ENCODE results near the gene BMPR1A. TPM values are rescaled to one million over a fixed set of nuclear protein-coding genes. Genes with fewer than 3 reads are reported as not detected.
"Not testable (repeated sequence)": the region's sequence is repeated elsewhere in the genome, so short reads cannot be mapped to it uniquely, and the experiment has no call there.

BMPR1A gene
- total RNA-seq, 1 experiment from 2014 or later: 53.4 TPM

DNA sequence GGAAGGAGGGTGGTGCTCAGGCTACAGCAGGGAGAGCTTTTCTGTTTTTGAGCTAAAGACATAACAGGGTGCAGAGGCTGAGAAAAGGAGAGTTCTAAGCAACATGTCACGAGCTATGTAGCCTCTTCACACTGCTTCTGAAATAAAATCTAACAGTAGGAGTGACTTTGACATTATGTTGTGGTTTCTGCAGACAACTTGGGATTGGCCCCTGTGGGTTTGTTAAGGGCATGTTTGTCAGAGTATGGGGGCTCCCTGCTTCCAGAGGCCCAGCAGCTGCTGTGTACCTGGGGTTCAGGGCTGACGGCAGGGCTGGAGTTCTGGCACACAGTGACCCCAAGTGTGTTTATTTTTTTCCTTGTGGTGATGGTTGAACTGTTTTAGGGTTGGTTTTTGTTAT lies 176.3 kb downstream of the BMPR1A start:
- no peak overlapping the region for H3K27ac ChIP-seq
- no peaks in the 10 kb centered on the region for H3K9me3 ChIP-seq (replicated peaks)
- peaks cover 9% of the 10 kb centered on the region; the same call in 1 of the 2 replicates for H3K36me3 ChIP-seq
- H3K27me3 ChIP-seq (replicated peaks): no peaks in the 10 kb centered on the region
- peaks cover 4% of the 10 kb centered on the region for H3K4me1 ChIP-seq (replicated peaks)
- DNase-seq (ENCODE audit: low read depth in 1 of 2, low spot score in 2 of 2): no peak
- no peak overlapping the region for H3K4me3 ChIP-seq

DNA sequence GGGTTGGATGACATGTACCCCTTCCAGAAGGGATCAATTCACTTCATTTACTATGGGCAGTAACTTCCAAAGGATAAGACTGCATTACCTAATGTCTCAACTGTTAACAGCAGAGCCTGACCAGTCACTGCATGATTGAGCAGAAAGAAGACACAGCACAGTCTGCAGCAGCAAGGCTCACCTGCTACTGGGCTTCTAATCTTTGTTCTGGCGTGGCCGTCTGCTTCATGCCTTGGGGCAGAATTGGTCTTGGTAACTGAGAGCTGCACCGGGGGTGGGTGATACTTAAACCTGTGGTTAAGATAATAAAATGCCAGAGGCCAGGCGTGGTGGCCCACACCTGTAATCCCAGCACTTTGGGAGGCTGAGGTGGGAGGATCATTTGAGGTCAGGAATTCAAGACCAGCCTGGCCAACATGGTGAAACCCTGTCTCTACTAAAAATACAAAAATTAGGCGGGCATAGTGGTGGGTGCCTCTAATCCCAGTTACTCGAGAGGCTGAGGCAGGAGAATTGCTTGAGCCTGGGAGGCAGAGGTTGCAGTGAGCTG lies 177.8 kb downstream of the BMPR1A start:
- not testable (repeated sequence) for H3K36me3 ChIP-seq, H3K27ac ChIP-seq

DNA sequence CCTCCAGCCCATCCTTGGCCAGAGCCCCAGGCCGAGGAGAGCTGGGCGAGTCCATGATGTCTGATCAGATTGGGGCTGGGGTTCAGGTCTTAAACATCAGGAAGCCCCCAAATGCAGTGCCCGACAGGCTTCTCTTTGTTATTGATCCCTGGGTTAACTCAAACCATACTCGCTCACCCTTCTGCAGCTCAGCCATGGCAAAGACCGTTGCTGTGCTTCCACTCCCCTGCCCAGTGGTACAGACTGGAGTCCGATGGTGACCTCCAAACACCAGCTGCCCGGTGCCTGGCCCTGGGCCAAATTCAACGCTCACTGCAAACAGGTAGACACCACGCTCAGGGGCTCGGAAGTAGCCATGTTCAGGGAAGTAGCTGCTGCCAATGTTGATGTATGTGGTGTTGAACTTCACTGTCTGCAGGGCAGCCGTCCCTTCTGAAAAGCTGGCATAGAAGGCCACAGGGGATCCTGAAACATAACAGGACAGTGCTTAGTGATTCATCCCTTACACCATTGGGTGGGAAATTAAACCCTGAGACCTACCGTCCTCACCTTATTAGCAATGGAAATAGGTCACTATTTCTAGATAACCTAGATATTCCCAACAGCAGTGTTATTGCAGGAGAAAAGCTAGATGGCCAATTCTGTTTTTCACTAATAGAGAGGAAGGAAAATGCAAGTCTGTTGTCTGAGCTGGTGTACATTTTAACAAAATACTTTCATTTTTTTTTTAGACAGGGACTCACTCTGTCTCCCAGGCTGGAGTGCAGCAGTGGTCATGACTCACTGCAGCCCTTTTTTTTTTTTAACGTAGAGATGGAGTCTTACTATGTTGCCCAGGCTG lies 180.5 kb downstream of the BMPR1A start:
- Histone ChIP-seq H3K36me3 (no peaks in the 10 kb centered on the region), H3K27ac (no peak overlapping the region), H3K4me1 (replicated peaks) (peaks cover 12% of the 10 kb centered on the region), H3K27me3 (replicated peaks) (no peaks in the 10 kb centered on the region), H3K9me3 (replicated peaks) (no peaks in the 10 kb centered on the region), H3K4me3 (no peak overlapping the region)
- peak in 1 of 2 experiments; percentile 26 for DNase-seq (ENCODE audit: low read depth in 1 of 2, low spot score in 2 of 2)

More for the DNA sequence above, 177.8 kb downstream of the BMPR1A start:
- not testable (repeated sequence) for H3K4me3 ChIP-seq; H3K4me1 ChIP-seq (replicated peaks); H3K9me3 ChIP-seq (replicated peaks); H3K27me3 ChIP-seq (replicated peaks)
- peak in 1 of 2 experiments; percentile 28 for DNase-seq (ENCODE audit: low read depth in 1 of 2, low spot score in 2 of 2)

DNA sequence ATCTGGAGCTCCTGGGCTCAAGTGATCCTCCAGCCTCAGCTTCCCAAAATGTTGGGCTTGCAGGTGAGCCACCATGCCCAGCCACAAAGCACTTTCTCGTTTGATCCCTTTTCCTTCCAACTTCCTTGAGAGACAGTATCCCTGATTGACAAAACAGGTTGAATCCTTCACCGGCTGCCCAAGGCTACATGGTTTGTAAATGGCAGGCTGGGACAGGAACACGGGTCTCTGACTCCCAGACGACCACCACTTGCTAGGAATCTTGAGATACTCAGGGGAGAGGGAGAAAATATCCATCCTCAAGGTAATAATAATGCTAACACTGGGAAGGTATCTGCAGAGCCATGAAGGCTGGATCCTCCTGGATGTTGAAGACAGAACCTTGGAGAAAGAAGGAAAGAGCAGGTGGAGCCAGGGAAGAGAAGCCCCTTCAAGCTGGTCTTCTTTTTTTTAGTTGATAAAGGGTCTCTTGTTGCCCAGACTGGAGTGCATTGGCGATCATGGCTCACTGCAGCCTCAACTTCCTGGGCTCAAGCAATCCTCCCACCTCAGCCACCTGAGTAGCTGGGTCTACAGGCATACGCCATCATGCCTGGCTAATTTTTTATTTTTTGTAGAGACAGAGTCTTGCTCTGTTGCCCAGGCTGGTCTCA lies 181.2 kb downstream of the BMPR1A start:
- H3K4me3 ChIP-seq: no peak overlapping the region
- H3K9me3 ChIP-seq (replicated peaks): no peaks in the 10 kb centered on the region
- no peak overlapping the region for H3K27ac ChIP-seq
- no peak for DNase-seq (ENCODE audit: low read depth in 1 of 2, low spot score in 2 of 2)
- no peaks in the 10 kb centered on the region for H3K36me3 ChIP-seq
- H3K27me3 ChIP-seq (replicated peaks): no peaks in the 10 kb centered on the region
- peaks cover 12% of the 10 kb centered on the region for H3K4me1 ChIP-seq (replicated peaks)

GRCh38 chr10:86938260-86938659 lies 181.8 kb downstream of the BMPR1A start:
- no peaks in the 10 kb centered on the region for H3K27me3 ChIP-seq (replicated peaks)
- no peaks in the 10 kb centered on the region for H3K36me3 ChIP-seq
- H3K9me3 ChIP-seq (replicated peaks): no peaks in the 10 kb centered on the region
- peaks cover 12% of the 10 kb centered on the region for H3K4me1 ChIP-seq (replicated peaks)
- no peak for DNase-seq (ENCODE audit: low read depth in 1 of 2, low spot score in 2 of 2)
- H3K27ac ChIP-seq: no peak overlapping the region
- H3K4me3 ChIP-seq: no peak overlapping the region

DNA sequence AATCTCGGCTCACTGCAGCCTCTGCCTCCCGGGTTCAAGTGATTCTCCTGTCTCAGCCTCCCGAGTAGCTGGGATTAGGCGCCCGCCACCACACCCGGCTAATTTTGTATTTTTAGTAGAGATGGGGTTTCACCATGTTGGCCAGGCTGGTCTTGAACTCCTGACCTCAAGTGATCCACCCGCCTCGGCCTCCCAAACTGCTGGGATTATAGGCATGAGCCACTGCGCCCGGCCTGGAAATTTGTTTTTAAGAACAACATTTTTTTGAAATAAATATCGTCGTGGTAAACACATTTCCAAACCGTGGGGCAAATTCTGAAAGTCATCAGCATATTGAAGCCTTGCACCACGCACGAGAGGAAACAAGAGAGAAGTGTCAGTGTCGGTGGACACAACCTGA lies 183.7 kb downstream of the BMPR1A start:
- peaks cover 12% of the 10 kb centered on the region for H3K4me1 ChIP-seq (replicated peaks)
- not testable (repeated sequence) for H3K9me3 ChIP-seq (replicated peaks); H3K27ac ChIP-seq; H3K4me3 ChIP-seq; H3K27me3 ChIP-seq (replicated peaks); H3K36me3 ChIP-seq; DNase-seq (ENCODE audit: low read depth in 1 of 2, low spot score in 2 of 2)

- Histone ChIP-seq H3K27ac (no peak overlapping the region), H3K27me3 (replicated peaks) (no peaks in the 10 kb centered on the region), H3K4me1 (replicated peaks) (peaks cover 12% of the 10 kb centered on the region), H3K36me3 (no peaks in the 10 kb centered on the region), H3K4me3 (no peak overlapping the region), H3K9me3 (replicated peaks) (no peaks in the 10 kb centered on the region)
- DNase-seq (ENCODE audit: low read depth in 1 of 2, low spot score in 2 of 2): no peak
These were observed 184.3 kb downstream of the BMPR1A start for GRCh38 chr10:86940677-86941076.

- no peaks in the 10 kb centered on the region for H3K27me3 ChIP-seq (replicated peaks)
- H3K4me3 ChIP-seq: no peak overlapping the region
- no peak for DNase-seq (ENCODE audit: low read depth in 1 of 2, low spot score in 2 of 2)
- no peak overlapping the region for H3K27ac ChIP-seq
- peaks cover 12% of the 10 kb centered on the region for H3K4me1 ChIP-seq (replicated peaks)
- H3K36me3 ChIP-seq: no peaks in the 10 kb centered on the region
- no peaks in the 10 kb centered on the region for H3K9me3 ChIP-seq (replicated peaks)
These were observed 185.0 kb downstream of the BMPR1A start for GRCh38 chr10:86941426-86941825.

DNA sequence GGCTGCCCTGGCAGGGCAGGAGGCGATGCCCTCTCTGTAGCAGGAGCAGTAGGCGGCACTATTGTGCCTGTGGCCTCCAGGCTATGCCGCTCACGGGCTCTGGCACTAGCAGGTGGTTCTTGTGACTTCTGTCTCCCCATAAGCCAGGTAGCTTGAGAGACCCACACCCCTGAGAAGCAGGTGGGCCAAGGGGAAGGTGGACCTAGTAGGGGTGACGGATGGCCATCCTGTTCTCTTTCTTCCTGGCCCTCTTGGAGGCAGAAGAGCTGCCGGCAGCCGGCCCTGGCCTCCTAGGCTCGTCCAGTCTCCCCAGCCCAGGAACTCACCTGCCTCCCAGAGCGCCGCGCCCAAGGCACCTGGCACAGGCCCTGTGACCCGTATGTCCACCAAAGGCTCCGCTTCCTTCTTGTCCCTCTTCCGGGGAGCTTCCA lies 185.6 kb downstream of the BMPR1A start:
- DNase-seq (ENCODE audit: low read depth in 1 of 2, low spot score in 2 of 2): peak in 1 of 2 experiments; percentile 38
- H3K27me3 ChIP-seq (replicated peaks): no peaks in the 10 kb centered on the region

GRCh38 chr10:86942441-86943315 lies 186.3 kb downstream of the BMPR1A start:
- no peaks in the 10 kb centered on the region for H3K27me3 ChIP-seq (replicated peaks)
- H3K4me3 ChIP-seq: no peak overlapping the region
- H3K9me3 ChIP-seq (replicated peaks): no peaks in the 10 kb centered on the region
- H3K4me1 ChIP-seq (replicated peaks): peaks cover 7% of the 10 kb centered on the region
- DNase-seq (ENCODE audit: low read depth in 1 of 2, low spot score in 2 of 2): peak in 1 of 2 experiments; percentile 36
- H3K27ac ChIP-seq: no peak overlapping the region
- no peaks in the 10 kb centered on the region for H3K36me3 ChIP-seq

More for the DNA sequence above, 185.6 kb downstream of the BMPR1A start:
- Histone ChIP-seq H3K4me1 (replicated peaks) (peaks cover 9% of the 10 kb centered on the region), H3K36me3 (no peaks in the 10 kb centered on the region), H3K4me3 (no peak overlapping the region), H3K27ac (no peak overlapping the region), H3K9me3 (replicated peaks) (no peaks in the 10 kb centered on the region)

DNA sequence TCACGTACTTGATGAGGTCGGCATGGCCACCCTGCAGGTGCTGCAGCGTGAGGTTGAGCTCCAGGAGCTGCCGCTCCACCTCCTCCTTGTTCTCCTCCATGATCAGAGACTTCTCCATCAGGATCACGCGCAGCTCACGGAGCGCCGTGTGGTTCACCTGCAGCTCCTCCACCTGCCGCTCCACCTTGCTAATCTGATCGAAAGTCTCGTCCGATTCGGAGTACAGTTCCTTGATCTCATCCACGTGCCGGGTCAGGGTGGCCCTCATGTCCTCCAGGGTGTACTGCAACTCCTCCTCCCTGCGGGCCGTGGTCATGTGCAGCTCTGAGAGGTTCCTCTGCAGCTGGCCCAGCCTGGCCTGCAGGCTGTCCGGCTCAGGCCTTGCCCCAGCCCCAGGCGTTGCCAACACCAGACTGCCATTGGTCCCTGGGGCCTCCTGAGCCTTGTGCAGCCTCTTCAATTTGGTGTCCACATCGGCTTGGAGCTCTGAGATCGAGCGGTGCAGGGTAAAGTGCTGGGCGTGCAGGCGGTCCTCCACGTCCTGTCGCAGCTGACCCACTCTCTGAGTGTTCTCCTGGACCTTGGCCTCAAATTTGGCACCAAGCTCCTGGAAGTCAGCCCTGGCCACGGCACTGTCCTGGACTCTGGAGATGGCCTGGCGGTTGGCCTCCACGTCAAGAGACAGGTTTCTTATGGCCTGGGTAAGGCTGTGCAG lies 187.1 kb downstream of the BMPR1A start:
- peak in 1 of 2 experiments; percentile 35 for DNase-seq (ENCODE audit: low read depth in 1 of 2, low spot score in 2 of 2)
- Histone ChIP-seq H3K9me3 (replicated peaks) (no peaks in the 10 kb centered on the region), H3K36me3 (no peaks in the 10 kb centered on the region), H3K27ac (no peak overlapping the region), H3K27me3 (replicated peaks) (no peaks in the 10 kb centered on the region), H3K4me1 (replicated peaks) (peaks cover 7% of the 10 kb centered on the region), H3K4me3 (no peak overlapping the region)

GRCh38 chr10:86944031-86944419 lies 187.6 kb downstream of the BMPR1A start:
- no peaks in the 10 kb centered on the region for H3K27me3 ChIP-seq (replicated peaks)
- DNase-seq (ENCODE audit: low read depth in 1 of 2, low spot score in 2 of 2): no peak
- H3K4me1 ChIP-seq (replicated peaks): peaks cover 5% of the 10 kb centered on the region
- no peak overlapping the region for H3K4me3 ChIP-seq
- H3K27ac ChIP-seq: no peak overlapping the region
- H3K36me3 ChIP-seq: no peaks in the 10 kb centered on the region
- no peaks in the 10 kb centered on the region for H3K9me3 ChIP-seq (replicated peaks)

DNA sequence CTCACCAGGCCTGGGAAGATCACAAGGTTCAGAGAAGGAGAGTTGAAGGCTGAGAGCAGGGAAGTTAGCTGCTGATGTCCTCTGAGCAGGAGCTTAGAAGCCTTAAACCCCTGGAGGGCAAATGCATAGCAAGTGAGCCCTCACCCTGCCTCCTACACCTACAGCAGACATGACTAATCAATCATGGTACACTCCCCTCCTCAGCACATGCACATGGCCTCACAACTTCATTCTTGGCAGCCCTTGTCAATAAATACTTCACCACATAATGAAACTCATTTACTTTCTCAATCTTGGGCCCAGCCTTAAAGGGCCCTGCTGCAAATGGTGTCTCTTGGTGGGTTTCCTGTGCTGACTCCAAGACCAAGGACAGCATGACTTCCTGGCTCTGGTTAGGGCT lies 188.1 kb downstream of the BMPR1A start:
- H3K4me3 ChIP-seq: no peak overlapping the region
- H3K36me3 ChIP-seq: no peaks in the 10 kb centered on the region
- no peak overlapping the region for H3K27ac ChIP-seq
- no peaks in the 10 kb centered on the region for H3K9me3 ChIP-seq (replicated peaks)
- H3K4me1 ChIP-seq (replicated peaks): peaks cover 3% of the 10 kb centered on the region
- peak in 1 of 2 experiments; percentile 8 for DNase-seq (ENCODE audit: low read depth in 1 of 2, low spot score in 2 of 2)
- no peaks in the 10 kb centered on the region for H3K27me3 ChIP-seq (replicated peaks)
